Measurements from ENCODE around the gene VAV3. TPM values are rescaled to one million over a fixed set of nuclear protein-coding genes. Genes with fewer than 3 reads are reported as not detected.

Gene VAV3
- total and polyA plus RNA-seq, 12 donors, result 0.72 to 3.4 (median 1.9) TPM

DNA sequence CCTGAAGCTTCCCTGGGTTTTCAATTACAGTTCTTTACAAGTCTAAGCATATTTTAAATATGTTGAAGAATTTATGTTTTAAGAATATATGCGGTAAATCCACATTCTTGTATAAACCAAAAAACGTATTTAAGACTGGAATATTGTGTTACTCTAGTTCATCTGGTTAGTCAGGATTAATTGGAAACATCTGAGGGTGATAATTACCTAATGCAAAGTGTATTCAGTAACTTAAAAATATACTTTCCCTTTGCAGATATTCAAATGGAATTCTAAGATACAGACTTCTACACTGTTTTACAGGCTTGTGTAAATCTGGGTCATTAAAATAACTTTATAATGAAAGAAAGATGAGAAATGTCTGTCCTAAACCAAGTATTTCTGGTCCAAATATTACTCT lies 302.0 kb downstream of the VAV3 start:
- no peak for DNase-seq
- Histone ChIP-seq H3K36me3 (no peaks in the 10 kb centered on the region), H3K4me1 (no peaks in the 10 kb centered on the region), H3K27me3 (no peaks in the 10 kb centered on the region), H3K27ac (no peak overlapping the region), H3K9me3 (no peaks in the 10 kb centered on the region), H3K4me3 (no peak overlapping the region)
- intact Hi-C loops (cut with DNase I), result no loop called here
- no peak for ATAC-seq
- TF ChIP-seq, protein P1, sequence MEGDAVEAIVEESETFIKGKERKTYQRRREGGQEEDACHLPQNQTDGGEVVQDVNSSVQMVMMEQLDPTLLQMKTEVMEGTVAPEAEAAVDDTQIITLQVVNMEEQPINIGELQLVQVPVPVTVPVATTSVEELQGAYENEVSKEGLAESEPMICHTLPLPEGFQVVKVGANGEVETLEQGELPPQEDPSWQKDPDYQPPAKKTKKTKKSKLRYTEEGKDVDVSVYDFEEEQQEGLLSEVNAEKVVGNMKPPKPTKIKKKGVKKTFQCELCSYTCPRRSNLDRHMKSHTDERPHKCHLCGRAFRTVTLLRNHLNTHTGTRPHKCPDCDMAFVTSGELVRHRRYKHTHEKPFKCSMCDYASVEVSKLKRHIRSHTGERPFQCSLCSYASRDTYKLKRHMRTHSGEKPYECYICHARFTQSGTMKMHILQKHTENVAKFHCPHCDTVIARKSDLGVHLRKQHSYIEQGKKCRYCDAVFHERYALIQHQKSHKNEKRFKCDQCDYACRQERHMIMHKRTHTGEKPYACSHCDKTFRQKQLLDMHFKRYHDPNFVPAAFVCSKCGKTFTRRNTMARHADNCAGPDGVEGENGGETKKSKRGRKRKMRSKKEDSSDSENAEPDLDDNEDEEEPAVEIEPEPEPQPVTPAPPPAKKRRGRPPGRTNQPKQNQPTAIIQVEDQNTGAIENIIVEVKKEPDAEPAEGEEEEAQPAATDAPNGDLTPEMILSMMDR (IDR thresholded peaks at IDR 0.05), result no peak
- 90 to 91% methylated on average over 2 of the region's 2 CpGs for WGBS, 2 donors

DNA sequence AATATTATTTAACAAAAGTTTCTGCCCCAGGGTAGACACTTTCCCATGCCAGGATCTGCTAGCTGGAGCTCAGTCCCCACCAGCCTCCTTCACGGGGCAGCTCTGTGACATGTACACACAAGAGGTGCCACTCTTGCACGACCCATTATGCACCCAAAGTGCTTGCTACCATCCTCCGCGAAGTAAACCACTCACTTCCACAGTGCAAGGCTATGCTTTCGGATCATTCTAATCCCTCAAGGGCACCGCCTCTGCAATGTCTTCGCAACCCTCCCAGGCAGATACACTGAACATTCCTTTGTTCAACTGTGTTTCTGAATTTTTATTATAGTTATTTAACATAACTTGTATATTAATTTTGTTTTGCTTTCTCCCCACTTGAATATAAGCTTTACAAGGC lies 303.8 kb downstream of the VAV3 start:
- no peak for ATAC-seq
- Histone ChIP-seq H3K4me1 (no peaks in the 10 kb centered on the region), H3K27me3 (no peaks in the 10 kb centered on the region), H3K9me3 (no peaks in the 10 kb centered on the region), H3K4me3 (no peak overlapping the region), H3K36me3 (no peaks in the 10 kb centered on the region), H3K27ac (no peak overlapping the region)
- no peak for DNase-seq
- WGBS, 2 donors, result 88 to 94% methylated on average over 7 of the region's 7 CpGs
- TF ChIP-seq, protein P1 (IDR thresholded peaks at IDR 0.05), result no peak
- intact Hi-C loops (cut with DNase I), result no loop called here

GRCh38 chr1:107659961-107660360 lies 305.0 kb downstream of the VAV3 start:
- Histone ChIP-seq H3K36me3 (no peaks in the 10 kb centered on the region), H3K4me3 (no peak overlapping the region), H3K27ac (no peak overlapping the region), H3K27me3 (no peaks in the 10 kb centered on the region), H3K9me3 (no peaks in the 10 kb centered on the region), H3K4me1 (no peaks in the 10 kb centered on the region)
- TF ChIP-seq, protein P1 (IDR thresholded peaks at IDR 0.05), result no peak
- intact Hi-C loops (cut with DNase I), result no loop called here
- no peak for DNase-seq
- WGBS, 2 donors, result 92 to 93% methylated on average over 2 of the region's 2 CpGs
- ATAC-seq, result no peak

GRCh38 chr1:107657356-107657755 lies 307.6 kb downstream of the VAV3 start:
- DNase-seq, result no peak
- intact Hi-C loops (cut with DNase I), result no loop called here
- no peak for ATAC-seq
- peaks cover 0 to 3% (median 0%) of the 10 kb centered on the region in 9 donors for H3K36me3 ChIP-seq
- no peak overlapping the region for H3K27ac ChIP-seq
- no peak overlapping the region for H3K4me3 ChIP-seq
- no peaks in the 10 kb centered on the region for H3K27me3 ChIP-seq
- H3K4me1 ChIP-seq, result no peaks in the 10 kb centered on the region
- no peaks in the 10 kb centered on the region for H3K9me3 ChIP-seq
- WGBS, 2 donors, result 82 to 89% methylated on average over 4 of the region's 4 CpGs
- TF ChIP-seq, protein P1 (IDR thresholded peaks at IDR 0.05), result no peak
